HG02588 (cell line): ENCODE data around the gene KCNN2.

ENCODE experiments used
- ATAC-seq: cut with Tn5 transposase; IDR thresholded peaks from one replicate; pipeline ENCODE4 v1.9.1; 2021; ENCODE audit warnings: mild to moderate bottlenecking, moderate library complexity; ENCODE audit not compliant: unreplicated experiment

Gene KCNN2

GRCh38 chr5:114477816-114478334 lies 116.0 kb downstream of the KCNN2 start:
- no peak for ATAC-seq

DNA sequence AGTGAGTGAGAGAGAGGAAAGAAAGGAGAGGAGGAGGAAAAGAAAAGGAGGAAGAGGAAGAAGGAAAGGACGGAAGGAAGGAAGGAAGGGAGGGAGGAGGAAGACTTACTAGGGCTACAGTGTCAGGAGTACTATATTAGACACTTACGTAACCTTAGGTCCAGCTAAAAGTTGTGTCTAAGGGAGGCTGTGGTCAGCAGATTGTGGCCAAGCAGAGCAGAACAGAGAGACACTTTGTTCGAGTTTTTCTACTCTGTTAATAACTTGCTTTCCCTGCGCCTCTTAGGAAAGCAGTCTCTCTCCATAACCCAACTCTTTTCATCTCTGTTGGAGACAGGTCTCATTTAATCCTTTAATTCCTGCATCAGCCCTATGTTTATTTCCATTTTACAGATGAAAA lies 138.9 kb downstream of the KCNN2 start:
- ATAC-seq, result no peak

- ATAC-seq, result no peak
Observed at GRCh38 chr5:114504560-114504959, 142.7 kb downstream of the KCNN2 start.

- no peak for ATAC-seq
Observed at GRCh38 chr5:114524221-114524620, 162.4 kb downstream of the KCNN2 start.

DNA sequence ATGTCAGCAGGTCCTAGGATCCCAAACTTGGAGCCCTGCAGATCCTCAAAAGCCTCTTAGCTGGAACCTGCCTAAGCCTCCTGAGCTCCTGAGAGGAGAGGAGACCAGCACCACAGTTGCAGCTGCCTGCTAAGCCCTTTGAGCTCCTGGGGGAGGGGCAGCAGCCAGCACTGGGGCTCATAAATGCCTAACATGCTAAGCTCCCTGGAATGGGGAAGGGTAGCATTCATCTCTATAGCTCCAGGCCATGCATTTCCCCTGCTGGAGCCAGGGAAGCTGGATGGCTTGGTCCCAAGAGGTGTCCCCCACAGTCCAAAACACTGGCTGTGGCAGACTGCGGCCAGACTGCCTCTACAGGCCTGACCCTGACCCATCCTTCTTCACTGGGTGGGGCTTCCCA lies 182.7 kb downstream of the KCNN2 start:
- ATAC-seq, result no peak
